Thoracic aorta (tissue), 2 donors: ENCODE measurements around the gene SLC22A7. TPM values are rescaled to one million over a fixed set of nuclear protein-coding genes. Genes with fewer than 3 reads are reported as not detected.
A peak's percentile ranks its signal among the peaks of the same experiment; 100 is the strongest.

Experiments used
- ATAC-seq: fragments of 150-250 bp; one replicate; pipeline ENCODE4 v1.8.0; 2017; ENCODE audit warnings: low read depth; ENCODE audit not compliant: insufficient number of reproducible peaks, low FRiP score
- DNase-seq: peaks from one replicate; pipeline ENCODE4 v3.0.0-alpha.2; 2020; ENCODE audit warnings: low spot score
- H3K27ac ChIP-seq, 2 donors: fragments of 200-600 bp; sonication (generic); 1 replicate in 1 of 2; 2 replicates in 1 of 2; pipeline ENCODE4 v1.5.1; 2016; ENCODE audit warnings: mild to moderate bottlenecking in 2 of 2, moderate library complexity in 2 of 2
- H3K27me3 ChIP-seq: fragments of 200-600 bp; sonication (generic); replicated peaks from 2 replicates; pipeline ENCODE4 v1.6.0; 2016; ENCODE audit warnings: mild to moderate bottlenecking; ENCODE audit not compliant: insufficient read depth
- H3K36me3 ChIP-seq: fragments of 200-600 bp; sonication (generic); one replicate; pipeline ENCODE4 v1.5.1; 2016
- H3K4me1 ChIP-seq, 2 donors: fragments of 200-600 bp; sonication (generic); 1 replicate in 1 of 2; 2 replicates in 1 of 2; pipeline versions ENCODE4 v1.5.1 to v1.6.0; 2016; ENCODE audit warnings: low read depth in 2 of 2, mild to moderate bottlenecking in 1 of 2; ENCODE audit not compliant: control insufficient read depth in 1 of 2
- H3K4me3 ChIP-seq: fragments of 200-600 bp; sonication (generic); 2 replicates; pipeline ENCODE4 v1.5.1; 2016; ENCODE audit warnings: mild to moderate bottlenecking
- H3K9me3 ChIP-seq: fragments of 200-600 bp; sonication (generic); 2 replicates; pipeline ENCODE4 v1.5.1; 2016
- CTCF ChIP-seq: fragments of 200-600 bp; sonication (generic); IDR thresholded peaks from one replicate; pipeline ENCODE4 v1.5.1; 2019; ENCODE audit warnings: antibody characterized with exemption
- total RNA-seq, 2 donors: library from RNA; depleted of rRNA; stranded (reverse); fragments of >200 nt; gene quantifications; one replicate each; pipeline versions ENCODE4 v1.1.0 to v1.2.3, GENCODE V29; 2016

SLC22A7 gene
- total RNA-seq, 2 donors from 2014 or later = not detected

GRCh38 chr6:43274127-43274915 lies 23.7 kb upstream of the SLC22A7 start:
- H3K4me3 ChIP-seq = peak overlapping the region; percentile 65
- no peaks in the 10 kb centered on the region for H3K36me3 ChIP-seq
- ATAC-seq (no peak), DNase-seq (no peak)
- no peak for TF ChIP-seq CTCF
- H3K27me3 ChIP-seq = no peaks in the 10 kb centered on the region
- no peak overlapping the region for H3K27ac ChIP-seq
- H3K9me3 ChIP-seq = no peaks in the 10 kb centered on the region
- H3K4me1 ChIP-seq = peaks cover 6 to 19% of the 10 kb centered on the region in 2 donors

- DNase-seq (no peak), ATAC-seq (no peak)
- Histone ChIP-seq H3K36me3 (no peaks in the 10 kb centered on the region), H3K27me3 (no peaks in the 10 kb centered on the region), H3K4me1 (peaks cover 0 to 14% of the 10 kb centered on the region in 2 donors), H3K4me3 (peak overlapping the region; percentile 65), H3K9me3 (no peaks in the 10 kb centered on the region), H3K27ac (no peak overlapping the region)
- no peak for TF ChIP-seq CTCF
Measured at GRCh38 chr6:43274916-43275597, 23.0 kb upstream of the SLC22A7 start.

GRCh38 chr6:43275801-43276576 lies 22.1 kb upstream of the SLC22A7 start:
- Histone ChIP-seq H3K36me3 (no peaks in the 10 kb centered on the region), H3K4me1 (peaks cover 0 to 14% of the 10 kb centered on the region in 2 donors), H3K27me3 (no peaks in the 10 kb centered on the region), H3K9me3 (no peaks in the 10 kb centered on the region), H3K4me3 (peak overlapping the region; percentile 65), H3K27ac (no peak overlapping the region)
- TF ChIP-seq CTCF = no peak
- DNase-seq (no peak), ATAC-seq (no peak)

GRCh38 chr6:43276577-43277305 lies 21.3 kb upstream of the SLC22A7 start:
- TF ChIP-seq CTCF = no peak
- no peak overlapping the region for H3K4me3 ChIP-seq
- no peaks in the 10 kb centered on the region for H3K9me3 ChIP-seq
- H3K27ac ChIP-seq = no peak overlapping the region
- DNase-seq (no peak), ATAC-seq (no peak)
- H3K4me1 ChIP-seq = peaks cover 0 to 14% of the 10 kb centered on the region in 2 donors
- H3K36me3 ChIP-seq = no peaks in the 10 kb centered on the region
- no peaks in the 10 kb centered on the region for H3K27me3 ChIP-seq
